ENCODE data around the gene LKAAEAR1. TPM values are rescaled to one million over a fixed set of nuclear protein-coding genes. Genes with fewer than 3 reads are reported as not detected.

Gene LKAAEAR1
- total and polyA plus RNA-seq, 2 of the 13 experiments (the other 11 are each of a cell fraction or from before 2014, with no cell fraction given), result not detected

DNA sequence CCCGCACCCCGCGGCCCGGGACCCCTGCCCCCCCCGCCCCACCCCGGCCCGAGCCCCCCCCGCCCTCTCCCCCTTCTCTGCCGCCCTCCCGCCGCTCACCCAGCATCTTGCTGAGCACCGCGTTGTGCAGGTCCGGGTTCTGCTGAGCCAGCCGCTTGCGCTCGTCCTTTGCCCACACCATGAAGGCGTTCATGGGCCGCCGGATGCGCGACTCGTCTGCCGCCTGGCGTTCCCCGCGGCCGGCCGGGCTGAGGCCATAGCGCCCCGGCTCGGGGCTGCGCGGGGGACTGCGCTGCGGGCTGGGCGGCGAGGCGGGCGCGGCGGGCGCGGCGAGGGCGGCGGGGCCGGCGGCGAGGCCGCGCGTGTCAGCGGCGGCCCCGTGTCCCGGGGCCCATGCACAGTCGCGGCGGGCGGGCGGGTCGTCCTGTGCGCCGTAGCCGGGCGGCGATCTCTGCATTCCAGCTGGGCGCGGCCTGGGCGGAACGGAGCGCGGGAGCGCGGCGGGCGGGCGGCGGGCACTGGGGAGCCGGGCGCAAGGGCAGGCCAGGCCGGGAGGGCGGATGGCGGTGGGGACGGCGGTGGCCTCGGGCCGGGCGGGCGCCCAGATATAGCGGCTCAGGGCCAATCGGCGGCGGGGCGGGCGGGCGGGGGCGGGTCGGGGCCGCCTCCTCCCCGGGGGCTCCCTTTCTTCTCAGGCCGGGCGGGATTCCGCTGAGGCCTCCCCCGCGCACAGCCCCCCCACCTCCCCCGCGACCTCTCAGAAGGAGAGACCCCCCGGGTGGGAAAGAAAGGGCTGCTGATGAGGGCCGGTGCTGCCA lies 34.9 kb downstream of the LKAAEAR1 start, which contains the start of gene SOX18 (continued):
- no peak for TF ChIP-seq NPAS2 (CRISPR knock-in tag; IDR thresholded peaks at IDR 0.05; ENCODE audit: borderline replicate concordance)
- TF ChIP-seq, protein P1, sequence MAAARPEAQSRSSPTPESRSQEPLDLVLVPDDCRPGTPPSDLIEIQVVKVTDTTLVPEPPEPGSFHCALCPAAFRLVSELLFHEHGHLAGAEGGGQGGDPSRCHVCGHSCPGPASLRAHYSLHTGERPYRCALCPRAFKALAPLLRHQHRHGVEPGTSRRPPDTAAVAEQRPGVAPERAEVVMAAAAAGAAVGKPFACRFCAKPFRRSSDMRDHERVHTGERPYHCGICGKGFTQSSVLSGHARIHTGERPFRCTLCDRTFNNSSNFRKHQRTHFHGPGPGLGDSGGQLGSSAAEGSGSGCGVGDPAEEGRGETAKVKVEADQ (CRISPR knock-in tag; IDR thresholded peaks at IDR 0.05; ENCODE audit: borderline replicate concordance), result no peak
- no peak; the same call in 1 of the 2 replicates for TF ChIP-seq ZNF589 (CRISPR knock-in tag; conservative IDR thresholded peaks at IDR 0.05)

DNA sequence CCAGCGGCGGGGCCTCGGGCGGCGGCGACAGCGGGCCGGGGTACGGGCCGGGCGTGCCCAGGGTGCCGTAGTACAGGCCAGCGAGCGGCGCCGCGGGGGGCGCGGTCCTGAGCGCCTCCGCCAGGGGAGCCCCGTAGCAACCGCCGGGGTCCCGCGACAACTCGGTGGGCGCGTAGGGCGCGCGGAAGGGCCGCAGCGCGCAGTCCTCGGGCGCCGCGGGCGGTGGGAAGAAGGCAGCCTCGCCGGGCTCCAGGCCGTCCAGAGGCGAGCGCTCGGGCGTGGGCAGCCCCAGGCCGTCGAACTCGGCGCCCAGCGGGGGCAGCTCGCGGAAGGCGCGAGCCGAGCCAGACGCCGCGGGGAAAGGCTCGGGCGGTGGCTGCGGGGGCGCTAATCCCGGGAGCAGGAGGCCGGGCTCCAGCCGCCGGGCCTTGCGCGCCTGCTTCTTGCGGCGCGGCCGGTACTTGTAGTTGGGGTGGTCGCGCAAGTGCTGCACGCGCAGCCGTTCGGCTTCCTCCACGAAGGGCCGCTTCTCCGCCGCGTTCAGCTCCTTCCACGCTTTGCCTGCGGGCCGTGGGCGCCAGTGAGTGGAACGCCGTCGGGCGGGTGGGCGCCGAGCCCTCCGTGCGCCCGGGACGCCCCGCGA lies 35.7 kb downstream of the LKAAEAR1 start:
- no peaks in the 10 kb centered on the region; a peak in 1 of 5 replicates for H3K27me3 ChIP-seq (ENCODE audit: control insufficient read depth in 1 of 2, insufficient read depth in 2 of 2, low read length in 2 of 2)
- peak overlapping the region; percentile 51; the same call in 1 of the 2 replicates for H3K9ac ChIP-seq (ENCODE audit: insufficient read depth, low read depth, low read length)
- CTCF ChIA-PET (ENCODE audit: low intra/inter-chr PET ratio, low total read pairs), result no interaction called here
- in situ Hi-C loops (cut with HindIII; ENCODE audit: extremely low pct_ligation_motif_present, low pct_unique_long_range_greater_than_20kb), result no loop called here
- no peak overlapping the region for H2AFZ ChIP-seq (ENCODE audit: low read length)
- DNase-seq (ENCODE audit: low spot score), result no peak
- H3K4me2 ChIP-seq (ENCODE audit: low read depth, low read length), result peak overlapping the region; percentile 70
- POLR2A ChIA-PET, result interaction anchor here (9.4 kb wide), 1 partner anchor 8 kb away, joined by 252 read pairs; the partner anchor contains the start of gene C20orf204
- H3K27ac ChIP-seq (ENCODE audit: extremely low read length, insufficient read depth, low read length), result no peak overlapping the region
- 75% methylated on average over 98 of the region's 101 CpGs for WGBS (ENCODE audit: low lambda C conversion rate)
- H3K4me3 ChIP-seq (replicated peaks in 1 of 3; ENCODE audit: insufficient read depth in 1 of 3, low read depth in 2 of 3, low read length in 3 of 3), result peak overlapping the region in 2 of 3 experiments; percentile 77 to 88; a peak in 3 of 6 replicates
- intact Hi-C loops (cut with micrococcal nuclease; ENCODE audit: unreplicated experiment), result no loop called here
- H3K9me3 ChIP-seq (ENCODE audit: low read length), result no peaks in the 10 kb centered on the region
- no peak for FAIRE-seq
- H3K4me1 ChIP-seq (ENCODE audit: insufficient read depth, low read length), result peaks cover 66% of the 10 kb centered on the region
- no peaks in the 10 kb centered on the region for H3K36me3 ChIP-seq (replicated peaks in 1 of 2; ENCODE audit: control insufficient read depth in 1 of 2, insufficient read depth in 2 of 2, low read length in 2 of 2)
- H4K20me1 ChIP-seq (ENCODE audit: insufficient read depth, low read length), result no peaks in the 10 kb centered on the region
- peaks cover 4% of the 10 kb centered on the region for H3K79me2 ChIP-seq (ENCODE audit: insufficient read depth, low read length)
- no TSS peak for BruUV-seq (replicated peaks)
- ATAC-seq, result no peak
- TF ChIP-seq ZNF746 (CRISPR knock-in tag; IDR thresholded peaks at IDR 0.05) (0 out of 2 replicates have a peak, but pooled peaks have one; percentile 13), ZNF235 (CRISPR knock-in tag; IDR thresholded peaks at IDR 0.05; ENCODE audit: borderline replicate concordance) (no peak), GTF2F1 (IDR thresholded peaks at IDR 0.05; ENCODE audit: low read length) (no peak), HOXA3 (CRISPR knock-in tag; IDR thresholded peaks at IDR 0.05) (peak; percentile 64), NR3C1 (CRISPR knock-in tag; IDR thresholded peaks at IDR 0.05) (peak; percentile 28; the same call in 1 of the 2 replicates), GPN1 (CRISPR knock-in tag; IDR thresholded peaks at IDR 0.05; ENCODE audit: borderline replicate concordance) (0 out of 2 replicates have a peak, but pooled peaks have one; percentile 20), CBX5 (CRISPR knock-in tag; IDR thresholded peaks at IDR 0.05; ENCODE audit: borderline replicate concordance) (no peak)
- TF ChIP-seq, protein P2, sequence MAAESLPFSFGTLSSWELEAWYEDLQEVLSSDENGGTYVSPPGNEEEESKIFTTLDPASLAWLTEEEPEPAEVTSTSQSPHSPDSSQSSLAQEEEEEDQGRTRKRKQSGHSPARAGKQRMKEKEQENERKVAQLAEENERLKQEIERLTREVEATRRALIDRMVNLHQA (CRISPR knock-in tag; IDR thresholded peaks at IDR 0.05), result no peak
- TF ChIP-seq, protein P3, sequence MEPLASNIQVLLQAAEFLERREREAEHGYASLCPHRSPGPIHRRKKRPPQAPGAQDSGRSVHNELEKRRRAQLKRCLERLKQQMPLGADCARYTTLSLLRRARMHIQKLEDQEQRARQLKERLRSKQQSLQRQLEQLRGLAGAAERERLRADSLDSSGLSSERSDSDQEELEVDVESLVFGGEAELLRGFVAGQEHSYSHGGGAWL (CRISPR knock-in tag; IDR thresholded peaks at IDR 0.05), result 0 out of 2 replicates have a peak, but pooled peaks have one; percentile 27
- TF ChIP-seq, protein P4, sequence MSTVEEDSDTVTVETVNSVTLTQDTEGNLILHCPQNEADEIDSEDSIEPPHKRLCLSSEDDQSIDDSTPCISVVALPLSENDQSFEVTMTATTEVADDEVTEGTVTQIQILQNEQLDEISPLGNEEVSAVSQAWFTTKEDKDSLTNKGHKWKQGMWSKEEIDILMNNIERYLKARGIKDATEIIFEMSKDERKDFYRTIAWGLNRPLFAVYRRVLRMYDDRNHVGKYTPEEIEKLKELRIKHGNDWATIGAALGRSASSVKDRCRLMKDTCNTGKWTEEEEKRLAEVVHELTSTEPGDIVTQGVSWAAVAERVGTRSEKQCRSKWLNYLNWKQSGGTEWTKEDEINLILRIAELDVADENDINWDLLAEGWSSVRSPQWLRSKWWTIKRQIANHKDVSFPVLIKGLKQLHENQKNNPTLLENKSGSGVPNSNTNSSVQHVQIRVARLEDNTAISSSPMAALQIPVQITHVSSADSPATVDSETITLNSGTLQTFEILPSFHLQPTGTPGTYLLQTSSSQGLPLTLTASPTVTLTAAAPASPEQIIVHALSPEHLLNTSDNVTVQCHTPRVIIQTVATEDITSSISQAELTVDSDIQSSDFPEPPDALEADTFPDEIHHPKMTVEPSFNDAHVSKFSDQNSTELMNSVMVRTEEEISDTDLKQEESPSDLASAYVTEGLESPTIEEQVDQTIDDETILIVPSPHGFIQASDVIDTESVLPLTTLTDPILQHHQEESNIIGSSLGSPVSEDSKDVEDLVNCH (CRISPR knock-in tag; IDR thresholded peaks at IDR 0.05), result no peak
- TF ChIP-seq, protein P5, sequence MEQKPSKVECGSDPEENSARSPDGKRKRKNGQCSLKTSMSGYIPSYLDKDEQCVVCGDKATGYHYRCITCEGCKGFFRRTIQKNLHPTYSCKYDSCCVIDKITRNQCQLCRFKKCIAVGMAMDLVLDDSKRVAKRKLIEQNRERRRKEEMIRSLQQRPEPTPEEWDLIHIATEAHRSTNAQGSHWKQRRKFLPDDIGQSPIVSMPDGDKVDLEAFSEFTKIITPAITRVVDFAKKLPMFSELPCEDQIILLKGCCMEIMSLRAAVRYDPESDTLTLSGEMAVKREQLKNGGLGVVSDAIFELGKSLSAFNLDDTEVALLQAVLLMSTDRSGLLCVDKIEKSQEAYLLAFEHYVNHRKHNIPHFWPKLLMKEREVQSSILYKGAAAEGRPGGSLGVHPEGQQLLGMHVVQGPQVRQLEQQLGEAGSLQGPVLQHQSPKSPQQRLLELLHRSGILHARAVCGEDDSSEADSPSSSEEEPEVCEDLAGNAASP (CRISPR knock-in tag; IDR thresholded peaks at IDR 0.05; ENCODE audit: borderline replicate concordance), result no peak

Data from HepG2 (cell line).